ENCODE results near the gene TCF4.

- no peak for TF ChIP-seq CTCF (IDR thresholded peaks at IDR 0.05)
- TF ChIP-seq POLR2A (IDR thresholded peaks at IDR 0.05): no peak
Measured at GRCh38 chr18:55195863-55196262, 392.1 kb downstream of the TCF4 start.
